CD4-positive, alpha-beta T cell (primary cell): ENCODE measurements around the gene BIN1. TPM values are rescaled to one million over a fixed set of nuclear protein-coding genes. Genes with fewer than 3 reads are reported as not detected.
A peak's percentile ranks its signal among the peaks of the same experiment; 100 is the strongest.

Source experiments
- ATAC-seq: fragments of 200-7000 bp; cut with Tn5 transposase; one replicate; pipeline ENCODE4 v1.10.0; 2022; ENCODE audit warnings: mild to moderate bottlenecking; ENCODE audit not compliant: poor library complexity
- CTCF ChIA-PET: fragments of 350-600 bp; sonication (Branson Sonifier 250); formaldehyde crosslinking; loops from one replicate; lab custom pipeline; 2021; ENCODE audit warnings: antibody characterized with exemption, inconsistent platforms; lab: Charles Lee
- POLR2A ChIA-PET: fragments of 350-600 bp; sonication (Branson Sonifier 250); formaldehyde crosslinking; loops from one replicate; lab custom pipeline; 2021; ENCODE audit warnings: antibody characterized with exemption, inconsistent platforms; lab: Charles Lee
- DNase-seq, 14 experiments: peaks; one replicate each; pipeline ENCODE4 v3.0.0-alpha.2; 2013 to 2020; ENCODE audit warnings: mixed read lengths in 2 of 14
- H3K27ac ChIP-seq, 2 donors: one replicate each; pipeline versions ENCODE4 v1.5.1 to v1.7.0; 2013; ENCODE audit warnings: low read length in 2 of 2, low read depth in 1 of 2, mild to moderate bottlenecking in 1 of 2
- H3K27me3 ChIP-seq, 2 experiments: 1 replicate in 1 of 2; 2 replicates in 1 of 2; pipeline versions ENCODE4 v1.6.1 to v1.7.0; 2013; ENCODE audit warnings: low read length in 2 of 2, control low read depth in 1 of 2, mild to moderate bottlenecking in 1 of 2, moderate library complexity in 1 of 2; ENCODE audit not compliant: insufficient read depth in 2 of 2, control insufficient read depth in 1 of 2
- H3K36me3 ChIP-seq: one replicate; pipeline ENCODE4 v1.6.1; 2013; ENCODE audit warnings: low read length, control low read depth; ENCODE audit not compliant: insufficient read depth
- H3K4me1 ChIP-seq: one replicate; pipeline ENCODE4 v1.6.1; 2013; ENCODE audit warnings: low read length, control low read depth; ENCODE audit not compliant: insufficient read depth
- H3K4me3 ChIP-seq: one replicate; pipeline ENCODE4 v1.5.1; 2013; ENCODE audit warnings: mild to moderate bottlenecking, low read length, moderate library complexity
- H3K9me3 ChIP-seq, 2 experiments: 1 replicate in 1 of 2; 2 replicates in 1 of 2; pipeline versions ENCODE4 v1.6.1 to v1.7.0; 2013; ENCODE audit warnings: low read length in 2 of 2, mild to moderate bottlenecking in 2 of 2, control low read depth in 1 of 2, moderate library complexity in 1 of 2; ENCODE audit not compliant: control insufficient read depth in 1 of 2, insufficient read depth in 1 of 2
- H3K27ac Mint-ChIP-seq: one replicate; pipeline ENCODE4 v1.8.0; 2020; ENCODE audit warnings: mixed read lengths
- H3K27me3 Mint-ChIP-seq: one replicate; pipeline ENCODE4 v1.8.0; 2021; ENCODE audit warnings: mixed read lengths
- H3K36me3 Mint-ChIP-seq: one replicate; pipeline ENCODE4 v1.8.0; 2021; ENCODE audit warnings: low read depth, mixed read lengths
- H3K4me1 Mint-ChIP-seq: one replicate; pipeline ENCODE4 v1.8.0; 2021; ENCODE audit warnings: low read depth, mixed read lengths
- H3K4me3 Mint-ChIP-seq: one replicate; pipeline ENCODE4 v1.8.0; 2020; ENCODE audit warnings: mild to moderate bottlenecking, mixed read lengths
- H3K9me3 Mint-ChIP-seq: one replicate; pipeline ENCODE4 v1.8.0; 2020; ENCODE audit warnings: mixed read lengths
- CTCF ChIP-seq: fragments of 200-600 bp; IDR thresholded peaks from one replicate; pipeline ENCODE4 v1.8.0; 2022; ENCODE audit warnings: antibody characterized with exemption, mild to moderate bottlenecking
- intact Hi-C, 2 experiments: fragments of 100-400 bp; cut with DNase I in 1 of 2; cut with micrococcal nuclease in 1 of 2; formaldehyde crosslinking; loops; one replicate each; pipeline versions ENCODE4 v1.15.1 to v1.9.0; 2023 to 2025; cut with DNase I, micrococcal nuclease
- total RNA-seq, 174 experiments: library from RNA in 2 of 174; stranded (reverse) in 2 of 174; gene quantifications; one replicate each; pipeline ENCODE4 v1.2.3 and lab custom pipeline; 2021 to 2026

The BIN1 gene
- total RNA-seq, 2 experiments from 2014 or later = 98.8 to 104 TPM

- peaks cover 0 to 9% of the 10 kb centered on the region in 2 experiments for H3K27me3 ChIP-seq
- POLR2A ChIA-PET = no interaction called here
- no peak for TF ChIP-seq CTCF
- no peak overlapping the region for H3K27ac ChIP-seq
- H3K27ac Mint-ChIP-seq = no peak overlapping the region
- CTCF ChIA-PET = no interaction called here
- no peaks in the 10 kb centered on the region for H3K36me3 ChIP-seq
- H3K4me3 ChIP-seq = no peak overlapping the region
- no peaks in the 10 kb centered on the region for H3K36me3 Mint-ChIP-seq
- intact Hi-C loops = no loop called here
- DNase-seq (no peak), ATAC-seq (no peak)
- peaks cover 32% of the 10 kb centered on the region for H3K27me3 Mint-ChIP-seq
- no peak overlapping the region for H3K4me3 Mint-ChIP-seq
- no peaks in the 10 kb centered on the region for H3K4me1 ChIP-seq
- peaks cover 0 to 8% of the 10 kb centered on the region in 2 experiments for H3K9me3 ChIP-seq
- H3K9me3 Mint-ChIP-seq = no peaks in the 10 kb centered on the region
- H3K4me1 Mint-ChIP-seq = no peaks in the 10 kb centered on the region
Observed at GRCh38 chr2:127016329-127016728, 90.6 kb downstream of the BIN1 start.

- Mint-ChIP-seq H3K4me3 (no peak overlapping the region), H3K27ac (no peak overlapping the region), H3K27me3 (peaks cover 34% of the 10 kb centered on the region), H3K36me3 (no peaks in the 10 kb centered on the region), H3K9me3 (no peaks in the 10 kb centered on the region), H3K4me1 (no peaks in the 10 kb centered on the region)
- Histone ChIP-seq H3K36me3 (no peaks in the 10 kb centered on the region), H3K9me3 (peaks cover 0 to 8% of the 10 kb centered on the region in 2 experiments), H3K27ac (no peak overlapping the region), H3K4me1 (no peaks in the 10 kb centered on the region), H3K27me3 (peaks cover 0 to 15% of the 10 kb centered on the region in 2 experiments), H3K4me3 (no peak overlapping the region)
- DNase-seq = no peak
- ATAC-seq = no peak
- intact Hi-C loops = no loop called here
- ChIA-PET CTCF (no interaction called here), POLR2A (no interaction called here)
- TF ChIP-seq CTCF = no peak
Observed at GRCh38 chr2:127015106-127015910, 91.6 kb downstream of the BIN1 start.

- H3K4me3 ChIP-seq = no peak overlapping the region
- Mint-ChIP-seq H3K36me3 (no peaks in the 10 kb centered on the region), H3K9me3 (no peaks in the 10 kb centered on the region), H3K27me3 (peaks cover 37% of the 10 kb centered on the region), H3K4me1 (no peaks in the 10 kb centered on the region), H3K27ac (no peak overlapping the region), H3K4me3 (no peak overlapping the region)
- CTCF ChIA-PET = no interaction called here
- POLR2A ChIA-PET = no interaction called here
- intact Hi-C loops = no loop called here
- H3K9me3 ChIP-seq = peaks cover 0 to 8% of the 10 kb centered on the region in 2 experiments
- H3K36me3 ChIP-seq = no peaks in the 10 kb centered on the region
- H3K27me3 ChIP-seq = peaks cover 6 to 15% of the 10 kb centered on the region in 2 experiments
- H3K27ac ChIP-seq = no peak overlapping the region
- DNase-seq = peak in 2 of 14 experiments; percentile 14 to 34
- ATAC-seq = no peak
- H3K4me1 ChIP-seq = no peaks in the 10 kb centered on the region
- no peak for TF ChIP-seq CTCF
Observed at GRCh38 chr2:127014630-127015029, 92.3 kb downstream of the BIN1 start.
